ENCODE results near the gene CEP68.

GRCh38 chr2:65067806-65068553, 11.8 kb downstream of the CEP68 start:
- TF ChIP-seq CTCF (IDR thresholded peaks at IDR 0.05) (no peak), POLR2A (IDR thresholded peaks at IDR 0.05) (no peak)
